HG03095 (cell line): ENCODE results near the gene APOA4.
A peak's percentile ranks its signal among the peaks of the same experiment; 100 is the strongest.

Experiments used
- ATAC-seq: cut with Tn5 transposase; IDR thresholded peaks from one replicate; pipeline ENCODE4 v1.9.1; 2021; ENCODE audit warnings: moderate library complexity; ENCODE audit not compliant: unreplicated experiment

Gene APOA4

DNA sequence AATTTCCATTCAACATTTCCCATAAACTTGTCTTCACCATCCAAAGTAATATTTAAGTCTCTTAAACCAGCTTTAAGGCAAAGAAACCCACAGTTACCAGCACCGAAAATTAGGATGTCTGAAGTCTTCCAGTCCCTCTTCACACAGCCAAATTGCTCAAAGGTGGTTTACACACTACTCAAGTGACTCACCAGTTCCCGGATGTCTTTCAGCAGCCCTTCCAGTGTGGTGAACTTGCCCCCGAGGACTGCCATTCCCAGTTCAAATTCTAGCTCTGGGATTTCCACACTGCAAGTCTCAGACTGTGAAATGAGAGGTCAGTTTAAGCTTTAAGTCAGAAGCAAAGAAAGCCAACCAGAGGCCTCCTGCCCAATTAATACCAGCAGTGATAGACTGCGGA, 40.4 kb downstream of the APOA4 start:
- ATAC-seq: no peak

DNA sequence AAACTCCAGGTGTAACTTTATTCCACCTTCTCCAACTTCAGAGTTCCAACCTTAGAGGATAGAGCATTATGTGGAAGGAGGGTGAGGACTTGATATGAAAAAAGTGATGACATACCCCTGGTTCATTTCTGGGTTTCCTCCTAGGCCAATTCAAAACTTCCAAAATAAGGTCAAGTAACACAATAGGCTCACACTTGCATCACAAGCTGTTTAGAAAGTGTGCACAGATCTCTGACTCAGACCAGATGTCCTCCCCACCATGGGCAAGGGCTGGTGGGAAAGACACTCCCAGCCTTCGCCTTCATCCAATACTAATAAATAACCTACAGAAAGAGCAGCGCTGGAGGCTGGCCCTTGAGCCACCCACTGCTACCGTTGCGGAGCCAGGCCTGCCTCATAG, 44.5 kb downstream of the APOA4 start:
- no peak for ATAC-seq

DNA sequence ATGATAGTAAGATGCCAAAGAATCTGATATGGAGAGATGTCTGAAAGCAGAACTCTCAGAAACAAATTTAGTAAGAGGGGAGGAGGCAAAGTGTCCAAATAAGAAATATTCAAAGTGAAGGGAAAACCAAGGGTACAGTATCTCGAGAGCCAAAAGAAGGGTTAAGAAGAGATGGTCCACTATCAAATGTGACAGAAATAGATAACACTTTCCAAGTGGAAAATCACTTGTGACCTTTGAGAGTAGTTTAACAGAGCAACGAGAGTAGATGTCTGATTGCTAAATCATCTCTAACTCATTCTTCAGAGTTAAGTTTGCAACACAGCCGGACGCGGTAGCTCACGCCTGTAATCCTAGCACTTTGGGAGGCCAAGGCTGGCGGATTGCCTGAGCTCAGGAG, 46.0 kb downstream of the APOA4 start:
- no peak for ATAC-seq

DNA sequence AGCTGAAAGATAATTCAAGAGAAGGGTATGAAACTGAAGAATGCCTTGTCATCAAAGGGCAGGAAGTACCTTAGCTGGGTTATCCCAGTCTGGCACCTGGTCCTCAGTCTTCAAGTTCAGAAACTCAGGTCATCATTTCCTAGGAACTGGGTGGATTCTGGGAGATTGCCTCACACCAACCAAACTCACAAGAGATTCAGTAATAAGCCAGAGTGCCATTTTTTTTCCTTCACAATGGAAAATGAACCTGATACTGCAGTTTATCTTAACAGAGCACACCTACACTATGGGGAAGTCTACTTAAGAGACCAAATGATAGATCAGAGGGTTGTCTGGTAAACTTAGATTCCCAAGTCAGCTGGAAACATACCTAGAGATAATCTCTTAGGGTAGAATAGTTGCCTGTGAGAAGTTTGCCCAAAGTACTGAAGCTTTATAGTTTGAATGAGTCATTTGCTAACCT, 46.6 kb downstream of the APOA4 start:
- no peak for ATAC-seq

DNA sequence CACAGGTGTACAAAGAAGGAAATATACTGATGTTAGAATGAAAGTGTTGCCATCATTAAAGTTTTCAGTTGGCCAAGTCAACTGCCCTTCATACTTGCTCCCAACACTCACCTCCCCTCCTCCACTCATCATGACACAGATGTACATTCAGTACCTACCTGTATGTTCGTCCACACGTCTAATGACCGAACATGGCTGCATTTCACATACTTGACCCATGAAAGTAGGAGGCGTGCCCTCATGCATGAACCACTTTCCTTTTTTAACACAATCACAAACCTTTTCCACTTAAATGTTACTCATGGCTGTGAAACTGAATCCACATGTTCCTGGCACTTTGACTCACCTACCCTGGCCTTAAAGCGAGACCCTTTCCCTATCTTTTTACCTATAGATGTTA, 47.1 kb downstream of the APOA4 start:
- no peak for ATAC-seq

DNA sequence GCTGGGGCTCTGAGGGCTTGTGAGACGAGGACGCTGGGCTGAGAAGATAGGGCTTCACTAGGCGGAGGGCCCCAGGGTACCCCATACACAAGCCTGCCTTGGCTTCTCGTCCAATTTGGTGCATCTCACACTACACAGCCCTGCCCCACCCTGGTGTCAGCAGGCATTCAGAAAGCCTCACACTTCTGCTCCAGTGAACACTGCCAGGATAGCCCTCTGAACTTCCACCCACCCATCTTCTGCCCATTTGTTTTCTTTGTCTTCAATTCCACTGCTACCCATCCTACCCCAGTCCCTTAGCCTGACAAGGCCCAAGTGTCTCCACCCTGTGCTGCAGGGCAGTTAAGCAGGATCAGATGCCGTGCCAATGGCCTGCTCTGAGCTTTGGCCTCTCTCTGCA, 48.4 kb downstream of the APOA4 start:
- no peak for ATAC-seq

DNA sequence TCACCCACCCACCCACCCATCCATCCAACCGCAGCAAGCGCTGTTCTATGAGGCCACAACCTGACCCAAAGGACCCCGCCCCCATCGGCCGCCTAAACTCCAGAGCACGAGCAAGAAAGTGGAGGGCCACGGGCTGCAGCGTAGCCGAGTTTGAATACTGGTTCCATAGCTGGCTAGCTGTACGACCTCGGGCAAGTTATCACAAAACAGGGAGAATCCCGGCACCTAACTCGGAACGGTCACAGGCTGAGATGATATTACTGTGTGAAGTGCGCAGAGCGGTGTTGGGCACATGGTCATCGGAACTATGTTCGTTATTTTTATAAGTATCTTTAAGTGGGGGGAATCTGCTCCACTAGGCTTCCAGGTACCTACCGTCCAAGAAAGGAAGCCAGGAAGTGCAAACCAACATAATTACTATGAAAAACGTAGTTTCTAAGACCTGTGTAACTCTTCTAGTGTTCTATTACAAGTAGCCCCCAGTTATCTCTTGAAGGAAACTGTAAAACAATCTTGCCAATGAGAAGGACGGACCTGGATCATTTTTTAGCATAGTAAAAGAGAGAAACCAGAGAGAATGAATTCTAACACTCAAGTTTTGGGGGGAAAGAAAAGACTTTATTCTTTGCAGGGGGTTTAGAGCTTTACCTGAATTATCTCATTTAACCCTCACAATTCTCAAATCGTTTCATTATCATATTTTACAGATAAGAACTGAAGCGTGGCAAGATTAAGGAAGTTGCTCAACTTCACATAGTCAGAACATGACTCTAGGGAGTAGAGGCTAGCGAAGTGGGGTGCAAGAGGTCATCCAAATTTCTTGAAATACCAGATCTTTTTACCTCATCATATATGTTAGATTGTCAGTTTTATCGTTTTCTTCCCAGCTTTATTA, 49.7 kb downstream of the APOA4 start:
- peak; percentile 40 for ATAC-seq

DNA sequence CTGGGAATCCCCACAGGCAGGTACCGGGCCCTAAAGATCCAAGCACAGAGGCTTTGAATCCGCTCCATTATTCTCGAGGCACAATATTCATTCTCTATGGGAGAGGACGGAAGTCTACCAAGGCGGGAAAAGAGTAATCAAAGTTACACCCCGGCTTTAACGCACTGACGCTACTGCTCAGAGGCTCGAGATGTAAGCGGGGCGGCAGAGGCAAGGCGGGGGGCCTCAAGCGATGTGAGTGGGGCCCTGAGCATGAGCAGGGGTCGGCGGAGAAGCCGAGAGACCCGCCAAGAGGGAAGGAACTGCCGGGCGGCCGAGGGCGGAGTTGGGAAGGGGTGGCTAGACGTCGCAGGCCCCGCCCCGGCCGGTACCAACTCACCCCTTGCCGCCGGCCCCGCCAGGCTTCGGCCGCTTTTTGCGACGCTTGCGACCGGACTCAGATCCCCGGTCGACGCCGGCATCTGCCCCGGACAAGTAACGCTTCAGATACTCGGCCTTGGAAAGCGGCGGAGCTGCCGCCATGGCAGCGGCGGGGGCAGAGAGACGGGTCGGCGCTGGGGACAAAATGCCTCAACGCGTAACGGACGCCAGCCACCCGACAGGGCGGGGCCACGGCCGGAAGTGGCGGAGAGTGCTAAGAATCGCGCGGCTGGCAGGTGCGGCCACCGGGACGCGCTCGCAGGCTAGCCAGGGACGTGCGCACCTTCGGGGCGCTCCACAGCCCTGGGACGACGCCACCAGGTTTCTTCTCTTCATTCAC, 50.5 kb downstream of the APOA4 start, which contains the start of gene BUD13:
Gene BUD13 (minus strand): TSS at position 545 of the 760 bp plus-strand sequence. CDS start 23 bp downstream, at position 522.
- ATAC-seq: peak; percentile 79

DNA sequence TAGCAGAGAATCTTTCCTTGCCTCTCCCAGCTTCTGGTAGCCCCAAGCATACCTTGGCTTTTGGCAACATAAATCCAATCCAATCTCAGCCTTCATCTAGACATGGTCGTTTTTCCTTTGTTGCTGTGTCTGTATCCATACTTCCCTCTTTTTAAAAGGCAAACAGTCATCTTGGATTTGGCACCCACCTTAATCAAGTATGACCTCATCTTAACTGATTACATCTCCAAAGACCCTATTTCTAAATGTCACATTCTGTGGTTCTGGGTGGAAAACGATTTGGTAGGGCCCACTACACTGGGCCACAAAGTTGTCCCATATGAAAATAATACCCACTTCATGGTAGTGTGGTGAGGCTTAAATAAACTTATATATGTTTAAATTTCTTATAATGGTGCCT, 51.2 kb downstream of the APOA4 start:
- no peak for ATAC-seq
